Upper lobe of left lung (tissue), 4 donors: ENCODE data around the gene METTL23.

Source experiments
- CTCF ChIP-seq, 6 experiments: fragments of 450-650 bp in 4 of 6; fragments of 200-600 bp in 2 of 6; sonication (generic) in 2 of 6; IDR thresholded peaks; one replicate each; pipeline ENCODE4 v1.5.1; 2016 to 2019; ENCODE audit warnings: antibody characterized with exemption in 6 of 6
- POLR2A ChIP-seq, 4 donors: fragments of 450-650 bp; IDR thresholded peaks; one replicate each; pipeline ENCODE4 v1.5.1; 2016 to 2017; ENCODE audit warnings: antibody characterized with exemption in 4 of 4, mild to moderate bottlenecking in 2 of 4
- POLR2AphosphoS5 ChIP-seq, 2 donors: sonication (generic); formaldehyde crosslinking; IDR thresholded peaks; one replicate each; pipeline ENCODE4 v1.5.1; 2017; ENCODE audit warnings: antibody characterized with exemption in 2 of 2

GRCh38 chr17:76710863-76711611, 15.6 kb upstream of the METTL23 start, which contains the start of gene MXRA7:
- TF ChIP-seq CTCF (IDR thresholded peaks at IDR 0.05) (no peak), POLR2AphosphoS5 (IDR thresholded peaks at IDR 0.05) (peak in 1 of 2 donors; percentile 55), POLR2A (IDR thresholded peaks at IDR 0.05) (peak in 1 of 4 donors; percentile 22)
